Large intestine (tissue), 3 donors: Measurements from ENCODE around the gene FGG. TPM values are rescaled to one million over a fixed set of nuclear protein-coding genes. Genes with fewer than 3 reads are reported as not detected.

Source experiments
- DNase-seq, 2 donors: peaks; one replicate each; pipeline versions ENCODE4 v3.0.0 to v3.0.0-alpha.2; 2013
- H3K27ac ChIP-seq: one replicate; pipeline ENCODE4 v1.5.1; 2013; ENCODE audit warnings: low read length
- H3K27me3 ChIP-seq: 2 replicates; pipeline ENCODE4 v1.6.1; 2013; ENCODE audit warnings: low read length; ENCODE audit not compliant: control insufficient read depth, insufficient read depth
- H3K36me3 ChIP-seq: 2 replicates; pipeline ENCODE4 v1.6.1; 2013; ENCODE audit warnings: low read length; ENCODE audit not compliant: control insufficient read depth, insufficient read depth
- H3K4me1 ChIP-seq: one replicate; pipeline ENCODE4 v1.6.1; 2013; ENCODE audit warnings: low read length; ENCODE audit not compliant: control insufficient read depth, insufficient read depth
- H3K4me3 ChIP-seq: one replicate; pipeline ENCODE4 v1.5.1; 2013; ENCODE audit warnings: low read length
- H3K9me3 ChIP-seq: one replicate; pipeline ENCODE4 v1.6.1; 2013; ENCODE audit warnings: mild to moderate bottlenecking, low read depth, low read length, moderate library complexity; ENCODE audit not compliant: control insufficient read depth
- WGBS: methylation state at CpG from one replicate; pipeline ENCODE4 v1.1.5; 2013; ENCODE audit warnings: low lambda C conversion rate; ENCODE audit not compliant: insufficient coverage; 5-methylcytosine and 5-hydroxymethylcytosine counted together
- polyA plus RNA-seq: library from polyadenylated mRNA; unstranded; fragments of 120-200 nt; gene quantifications from one replicate; pipeline ENCODE4 v1.2.1, GENCODE V29; 2013

FGG gene
- polyA plus RNA-seq, 1 donor = 40.5 TPM

DNA sequence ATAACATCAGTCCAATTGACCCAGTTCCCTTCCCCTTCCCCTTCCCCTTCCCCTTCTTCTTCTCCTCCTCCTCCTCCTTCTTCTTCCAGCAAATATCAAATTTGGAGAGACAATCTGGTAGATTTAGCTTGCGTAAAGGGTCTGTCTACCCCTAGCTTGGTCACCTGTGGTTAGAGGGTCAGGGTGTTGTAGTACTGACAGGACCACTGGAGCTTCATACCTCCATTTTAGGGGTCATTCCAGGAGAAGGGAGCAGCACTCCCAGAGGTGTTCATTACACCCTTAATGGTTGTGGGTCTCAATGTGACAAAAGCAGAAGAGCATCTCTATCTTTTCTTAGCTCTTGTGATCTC lies 53.3 kb downstream of the FGG start:
- DNase-seq = no peak
- H3K9me3 ChIP-seq = no peaks in the 10 kb centered on the region
- WGBS = no CpG with 5 or more reads among the region's 1 CpG
- H3K36me3 ChIP-seq = no peaks in the 10 kb centered on the region
- H3K4me3 ChIP-seq = no peak overlapping the region
- no peaks in the 10 kb centered on the region for H3K27me3 ChIP-seq
- no peak overlapping the region for H3K27ac ChIP-seq
- H3K4me1 ChIP-seq = peaks cover 14% of the 10 kb centered on the region

Other genes with a start within 250 kb of the FGG start
- gene DCHS2, start 120.9 kb downstream of the FGG start, polyA plus RNA-seq = 1.2 TPM
- 69.3 TPM for gene PLRG1, start 62.3 kb downstream of the FGG start, polyA plus RNA-seq
- gene FGB, start 49.6 kb downstream of the FGG start, polyA plus RNA-seq = 213 TPM
- 23.0 TPM for gene FGA, start 21.9 kb downstream of the FGG start, polyA plus RNA-seq
- 1.6 TPM for gene LRAT, start 131.3 kb upstream of the FGG start, polyA plus RNA-seq
- gene RBM46, start 168.6 kb upstream of the FGG start, polyA plus RNA-seq = 0.06 TPM